Body of pancreas (tissue), 4 donors: Measurements from ENCODE around the gene TEX54. TPM values are rescaled to one million over a fixed set of nuclear protein-coding genes. Genes with fewer than 3 reads are reported as not detected.

ENCODE experiments used
- ATAC-seq: fragments of 150-250 bp; one replicate; pipeline ENCODE4 v1.9.1; 2016
- DNase-seq, 4 donors: peaks; one replicate each; pipeline ENCODE4 v3.0.0-alpha.2; 2019
- H3K27ac ChIP-seq, 4 donors: fragments of 200-600 bp; sonication (generic); 1 replicate in 3 of 4; 2 replicates in 1 of 4; pipeline versions ENCODE4 v1.5.1 to v1.6.1; 2016 to 2019; ENCODE audit warnings: mild to moderate bottlenecking in 1 of 4, mixed read lengths in 1 of 4, moderate library complexity in 1 of 4
- H3K27me3 ChIP-seq, 2 donors: fragments of 200-600 bp; sonication (generic); one replicate each; pipeline ENCODE4 v1.6.0; 2016; ENCODE audit warnings: mild to moderate bottlenecking in 1 of 2
- H3K36me3 ChIP-seq, 2 donors: fragments of 200-600 bp; sonication (generic); replicated peaks in 1 of 2; 2 replicates each; pipeline ENCODE4 v1.5.1; 2016; ENCODE audit warnings: low read depth in 2 of 2; ENCODE audit not compliant: insufficient read depth in 1 of 2
- H3K4me1 ChIP-seq: fragments of 200-600 bp; sonication (generic); one replicate; pipeline ENCODE4 v1.6.0; 2016
- H3K4me3 ChIP-seq, 2 donors: fragments of 200-600 bp; sonication (generic); 1 replicate in 1 of 2; 2 replicates in 1 of 2; pipeline ENCODE4 v1.5.1; 2016 to 2019
- H3K9me3 ChIP-seq, 3 donors: fragments of 200-600 bp; sonication (generic); 1 replicate in 2 of 3; 2 replicates in 1 of 3; pipeline ENCODE4 v1.5.1; 2016
- POLR2A ChIP-seq, 3 donors: fragments of 450-650 bp; IDR thresholded peaks; one replicate each; pipeline ENCODE4 v1.6.1; 2016; ENCODE audit warnings: antibody characterized with exemption in 3 of 3, mild to moderate bottlenecking in 2 of 3
- WGBS, 2 donors: methylation state at CpG; one replicate each; pipeline ENCODE4 v1.1.5; 2017; 5-methylcytosine and 5-hydroxymethylcytosine counted together
- intact Hi-C: fragments of 100-400 bp; cut with DNase I; formaldehyde crosslinking; loops from one replicate; pipeline ENCODE4 v1.15.1; 2023
- microRNA-seq, 2 donors: library from miRNA; unstranded; fragments of <30 nt; microRNA quantifications; one replicate each; pipeline ENCODE4, GENCODE V29; 2016; ENCODE audit warnings: borderline number of aligned reads in 2 of 2, borderline replicate concordance in 2 of 2
- small RNA-seq: library from RNA; depleted of rRNA; stranded (forward); fragments of <200 nt; gene quantifications from one replicate; pipeline ENCODE3, GENCODE V24; 2016
- total RNA-seq, 2 donors: library from RNA; depleted of rRNA; stranded (reverse); fragments of >200 nt; gene quantifications; one replicate each; pipeline ENCODE4 v1.1.0, GENCODE V29; 2016
- TF ChIP-seq, protein P1 (sequence below), 7 experiments: fragments of 450-650 bp in 4 of 7; fragments of 200-600 bp in 3 of 7; sonication (generic) in 3 of 7; IDR thresholded peaks; one replicate each; pipeline ENCODE4 v1.5.1; 2016 to 2019; ENCODE audit warnings: antibody characterized with exemption in 7 of 7

TEX54 gene
- total RNA-seq, 2 donors from 2014 or later = not detected

DNA sequence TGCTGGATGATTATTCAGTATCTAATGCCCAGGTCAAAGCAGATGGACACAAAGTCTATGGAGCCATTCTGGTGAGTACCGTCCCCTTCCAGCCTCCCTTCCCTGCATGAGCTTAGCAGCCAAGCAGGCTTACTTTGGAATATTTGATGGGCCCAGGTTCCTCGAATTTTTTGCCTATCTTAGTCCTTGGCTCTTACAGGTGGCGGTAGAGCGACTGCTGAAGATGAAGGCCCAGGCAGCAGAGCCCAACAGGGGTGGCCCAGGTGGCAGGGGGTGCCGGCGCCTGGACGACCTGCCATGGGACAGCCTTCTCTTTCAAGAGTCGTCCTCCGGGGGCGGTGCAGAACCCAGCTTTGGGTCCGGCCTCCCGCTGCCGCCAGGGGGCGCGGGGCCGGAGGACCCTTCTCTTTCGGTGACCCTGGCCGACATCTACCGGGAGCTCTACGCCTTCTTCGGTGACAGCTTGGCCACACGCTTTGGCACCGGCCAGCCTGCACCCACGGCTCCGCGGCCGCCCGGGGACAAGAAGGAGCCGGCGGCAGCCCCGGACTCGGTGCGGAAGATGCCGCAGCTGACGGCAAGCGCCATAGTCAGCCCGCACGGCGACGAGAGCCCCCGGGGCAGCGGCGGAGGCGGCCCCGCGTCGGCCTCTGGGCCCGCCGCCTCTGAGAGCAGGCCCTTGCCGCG, 46.2 kb downstream of the TEX54 start:
- no peaks in the 10 kb centered on the region for H3K9me3 ChIP-seq
- WGBS, 2 donors = 2% methylated on average over 18 to 51 of the region's 51 CpGs
- no peaks in the 10 kb centered on the region for H3K27me3 ChIP-seq
- H3K27ac ChIP-seq = peak overlapping the region; percentile 85 to 98 (median 98)
- DNase-seq (peak; percentile 89 to 91 (median 90)), ATAC-seq (peak; percentile 82)
- intact Hi-C loops = no loop called here
- peaks cover 44% of the 10 kb centered on the region for H3K4me1 ChIP-seq
- no peak for TF ChIP-seq POLR2A (IDR thresholded peaks at IDR 0.05)
- TF ChIP-seq, protein P1, sequence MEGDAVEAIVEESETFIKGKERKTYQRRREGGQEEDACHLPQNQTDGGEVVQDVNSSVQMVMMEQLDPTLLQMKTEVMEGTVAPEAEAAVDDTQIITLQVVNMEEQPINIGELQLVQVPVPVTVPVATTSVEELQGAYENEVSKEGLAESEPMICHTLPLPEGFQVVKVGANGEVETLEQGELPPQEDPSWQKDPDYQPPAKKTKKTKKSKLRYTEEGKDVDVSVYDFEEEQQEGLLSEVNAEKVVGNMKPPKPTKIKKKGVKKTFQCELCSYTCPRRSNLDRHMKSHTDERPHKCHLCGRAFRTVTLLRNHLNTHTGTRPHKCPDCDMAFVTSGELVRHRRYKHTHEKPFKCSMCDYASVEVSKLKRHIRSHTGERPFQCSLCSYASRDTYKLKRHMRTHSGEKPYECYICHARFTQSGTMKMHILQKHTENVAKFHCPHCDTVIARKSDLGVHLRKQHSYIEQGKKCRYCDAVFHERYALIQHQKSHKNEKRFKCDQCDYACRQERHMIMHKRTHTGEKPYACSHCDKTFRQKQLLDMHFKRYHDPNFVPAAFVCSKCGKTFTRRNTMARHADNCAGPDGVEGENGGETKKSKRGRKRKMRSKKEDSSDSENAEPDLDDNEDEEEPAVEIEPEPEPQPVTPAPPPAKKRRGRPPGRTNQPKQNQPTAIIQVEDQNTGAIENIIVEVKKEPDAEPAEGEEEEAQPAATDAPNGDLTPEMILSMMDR (IDR thresholded peaks at IDR 0.05) = peak; percentile 86 to 99 (median 98)
- no peaks in the 10 kb centered on the region for H3K36me3 ChIP-seq
- H3K4me3 ChIP-seq = peak overlapping the region; percentile 79 to 86

DNA sequence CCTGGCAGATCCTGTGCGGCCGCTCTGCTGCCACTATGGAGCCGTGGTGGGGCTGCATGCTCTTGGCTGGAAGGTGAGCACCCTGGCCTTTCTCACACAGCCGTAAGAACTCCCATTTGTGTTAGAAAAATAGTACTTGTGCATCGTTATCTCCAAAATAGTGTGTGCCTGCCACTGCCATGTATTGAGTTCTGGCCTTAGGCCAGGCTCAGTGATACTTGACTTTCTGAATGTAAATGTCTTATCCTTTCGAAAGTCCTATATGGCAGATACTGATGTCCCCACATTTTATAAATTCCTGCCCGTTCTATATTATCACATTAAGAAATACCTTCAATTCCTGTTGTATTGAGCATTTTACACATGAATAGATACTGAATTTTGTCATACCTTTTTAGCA, 49.9 kb downstream of the TEX54 start:
- WGBS, 2 donors = 88 to 92% methylated on average over 7 of the region's 7 CpGs
- H3K36me3 ChIP-seq = no peaks in the 10 kb centered on the region
- ATAC-seq = no peak

More for the DNA sequence above, 49.9 kb downstream of the TEX54 start:
- no peaks in the 10 kb centered on the region for H3K9me3 ChIP-seq
- peaks cover 11% of the 10 kb centered on the region for H3K4me1 ChIP-seq
- no peak overlapping the region for H3K4me3 ChIP-seq
- H3K27ac ChIP-seq = no peak overlapping the region
- intact Hi-C loops = no loop called here
- TF ChIP-seq, protein P1 (IDR thresholded peaks at IDR 0.05) = no peak
- no peak for TF ChIP-seq POLR2A (IDR thresholded peaks at IDR 0.05)
- no peak for DNase-seq
- no peaks in the 10 kb centered on the region for H3K27me3 ChIP-seq

Small RNAs within 50 kb of the gene (microRNA-seq; reads per million reads assigned to microRNA genes)
- gene MIR6514 (0 reads per million in 2 donors), gene MIR6748 (0 reads per million in 2 donors)

Small RNAs within 50 kb of the gene (small RNA-seq; reads per million reads assigned to genes)
- 2.0 reads per million, percentile 69 among the genes with 10 or more reads in this experiment for gene MIR6514
- gene RF00099 = not detected
- not detected for gene RNU6-118P
- gene SNORD22 = not detected
- gene SNORD26 = not detected
- gene SNORD27 = not detected
- gene SNORD28 = not detected
- 2,478 reads per million, percentile 99 among the genes with 10 or more reads in this experiment for gene SNORD30

Other genes with a start within 250 kb of the TEX54 start
- 10 to 100 TPM; 10.1 to 11.2 TPM for gene TUT1, start 241.3 kb downstream of the TEX54 start, total RNA-seq
- gene MTA2, start 231.0 kb downstream of the TEX54 start, total RNA-seq = 10 to 100 TPM; 26.2 to 29.3 TPM
- 10 to 100 TPM; 31.4 to 69.9 TPM for gene EML3, start 220.1 kb downstream of the TEX54 start, total RNA-seq
- gene ROM1, start 219.6 kb downstream of the TEX54 start, total RNA-seq = 1 to 10 TPM; 1.8 to 4.0 TPM
- gene B3GAT3, start 210.9 kb downstream of the TEX54 start, total RNA-seq = 10 to 100 TPM; 17.1 to 63.0 TPM
- 10 to 100 TPM; 62.3 to 64.9 TPM for gene GANAB, start 186.2 kb downstream of the TEX54 start, total RNA-seq
- gene INTS5, start 179.5 kb downstream of the TEX54 start, total RNA-seq = 10 to 100 TPM; 11.4 to 21.1 TPM
- gene C11orf98, start 167.6 kb downstream of the TEX54 start, total RNA-seq = 10 to 100 TPM; 18.2 to 24.4 TPM
- gene CSKMT, start 167.5 kb downstream of the TEX54 start, total RNA-seq = 100 to 1,000 TPM in 1 of 2 donors, 1 to 10 TPM in 1; 5.4 to 110 TPM
- 10 to 100 TPM; 10.4 to 12.9 TPM for gene UQCC3, start 161.2 kb downstream of the TEX54 start, total RNA-seq
- 1 to 10 TPM; 4.9 to 5.6 TPM for gene LBHD1, start 160.6 kb downstream of the TEX54 start, total RNA-seq
- gene UBXN1, start 153.8 kb downstream of the TEX54 start, total RNA-seq = 100 to 1,000 TPM; 129 to 204 TPM
- gene LRRN4CL, start 143.3 kb downstream of the TEX54 start, total RNA-seq = 1 to 10 TPM; 3.1 to 4.6 TPM
- 100 to 1,000 TPM in 1 of 2 donors, 10 to 100 TPM in 1; 44.6 to 248 TPM for gene BSCL2, start 125.4 kb downstream of the TEX54 start, total RNA-seq
- gene GNG3, start 125.2 kb downstream of the TEX54 start, total RNA-seq = 1 to 10 TPM in 1 of 2 donors, not detected in 1; 1.0 TPM
- 10 to 100 TPM; 19.1 to 20.5 TPM for gene HNRNPUL2, start 105.4 kb downstream of the TEX54 start, total RNA-seq
- gene TTC9C, start 104.4 kb downstream of the TEX54 start, total RNA-seq = 10 to 100 TPM; 12.5 to 18.5 TPM
- gene ZBTB3, start 78.7 kb downstream of the TEX54 start, total RNA-seq = 1 to 10 TPM; 3.9 to 4.0 TPM
- 10 to 100 TPM; 19.2 to 35.9 TPM for gene POLR2G, start 71.3 kb downstream of the TEX54 start, total RNA-seq
- 10 to 100 TPM; 23.9 to 39.9 TPM for gene TAF6L, start 61.4 kb downstream of the TEX54 start, total RNA-seq
- 10 to 100 TPM; 40.9 to 41.8 TPM for gene TMEM179B, start 45.4 kb downstream of the TEX54 start, total RNA-seq
- 10 to 100 TPM in 1 of 2 donors, 1 to 10 TPM in 1; 6.2 to 29.0 TPM for gene TMEM223, start 40.8 kb downstream of the TEX54 start, total RNA-seq
- 100 to 1,000 TPM in 1 of 2 donors, 10 to 100 TPM in 1; 49.8 to 108 TPM for gene NXF1, start 27.4 kb downstream of the TEX54 start, total RNA-seq
- gene STX5, start 790 bp downstream of the TEX54 start, total RNA-seq = 10 to 100 TPM; 20.1 to 23.6 TPM
- 10 to 100 TPM; 15.8 to 40.0 TPM for gene WDR74, start 6.7 kb upstream of the TEX54 start, total RNA-seq
- gene SLC3A2, start 48.1 kb upstream of the TEX54 start, total RNA-seq = 100 to 1,000 TPM in 1 of 2 donors, 10 to 100 TPM in 1; 75.5 to 108 TPM
- gene CHRM1, start 88.5 kb upstream of the TEX54 start, total RNA-seq = not detected
- not detected for gene SLC22A6, start 152.1 kb upstream of the TEX54 start, total RNA-seq
- gene SLC22A8, start 183.0 kb upstream of the TEX54 start, total RNA-seq = not detected